Breast epithelium (tissue), 4 donors: Measurements from ENCODE around the gene SLC23A2. TPM values are rescaled to one million over a fixed set of nuclear protein-coding genes. Genes with fewer than 3 reads are reported as not detected.
A peak's percentile ranks its signal among the peaks of the same experiment; 100 is the strongest.

Source experiments
- DNase-seq, 2 donors: peaks; one replicate each; pipeline ENCODE4 v3.0.0-alpha.2; 2019; ENCODE audit warnings: low spot score in 2 of 2
- H3K27ac ChIP-seq, 2 donors: fragments of 200-600 bp; sonication (generic) in 1 of 2; one replicate each; pipeline ENCODE4 v1.5.1; 2016 to 2019; ENCODE audit warnings: mild to moderate bottlenecking in 1 of 2
- H3K27me3 ChIP-seq, 2 donors: fragments of 200-600 bp; sonication (generic) in 1 of 2; one replicate each; pipeline versions ENCODE4 v1.5.1 to v1.6.0; 2017 to 2019; ENCODE audit warnings: control low read depth in 1 of 2, mild to moderate bottlenecking in 1 of 2
- H3K36me3 ChIP-seq: fragments of 200-600 bp; one replicate; pipeline ENCODE4 v1.5.1; 2019
- H3K4me1 ChIP-seq, 2 donors: fragments of 200-600 bp; sonication (generic); one replicate each; pipeline ENCODE4 v1.5.1; 2016 to 2019; ENCODE audit warnings: control low read depth in 1 of 2
- H3K4me3 ChIP-seq, 3 donors: fragments of 200-600 bp; sonication (generic); 1 replicate in 2 of 3; 2 replicates in 1 of 3; pipeline ENCODE4 v1.5.1; 2016 to 2019; ENCODE audit warnings: mild to moderate bottlenecking in 3 of 3, moderate library complexity in 2 of 3
- H3K9me3 ChIP-seq, 2 donors: fragments of 200-600 bp; sonication (generic) in 1 of 2; one replicate each; pipeline ENCODE4 v1.5.1; 2016 to 2019; ENCODE audit warnings: control low read depth in 1 of 2
- CTCF ChIP-seq, 3 donors: fragments of 450-650 bp; IDR thresholded peaks; one replicate each; pipeline ENCODE4 v1.5.1; 2016 to 2017; ENCODE audit warnings: antibody characterized with exemption in 3 of 3, mild to moderate bottlenecking in 3 of 3, moderate library complexity in 3 of 3
- POLR2A ChIP-seq: fragments of 450-650 bp; IDR thresholded peaks from one replicate; pipeline ENCODE4 v1.6.1; 2016; ENCODE audit warnings: antibody characterized with exemption, mild to moderate bottlenecking, moderate library complexity
- POLR2AphosphoS5 ChIP-seq, 3 donors: sonication (generic); formaldehyde crosslinking; IDR thresholded peaks; one replicate each; pipeline ENCODE4 v1.6.1; 2017; ENCODE audit warnings: antibody characterized with exemption in 3 of 3
- intact Hi-C: fragments of 100-400 bp; cut with DNase I; formaldehyde crosslinking; loops from one replicate; pipeline ENCODE4 v1.15.1; 2023; ENCODE audit warnings: low total_unique reads
- total RNA-seq, 3 donors: library from RNA; depleted of rRNA; stranded (reverse); fragments of >200 nt; gene quantifications; one replicate each; pipeline ENCODE4 v1.1.0, GENCODE V29; 2016

SLC23A2 gene
- total RNA-seq, 3 donors from 2014 or later = 14.6 to 18.6 (median 15.4) TPM

- DNase-seq = no peak
- H3K4me1 ChIP-seq = no peaks in the 10 kb centered on the region
- no peaks in the 10 kb centered on the region for H3K36me3 ChIP-seq
- no peak overlapping the region for H3K27ac ChIP-seq
- intact Hi-C loops = no loop called here
- no peak overlapping the region for H3K4me3 ChIP-seq
- TF ChIP-seq POLR2AphosphoS5 (IDR thresholded peaks at IDR 0.05) = no peak
- no peak for TF ChIP-seq CTCF (IDR thresholded peaks at IDR 0.05)
- TF ChIP-seq POLR2A = no peak
- H3K27me3 ChIP-seq = no peaks in the 10 kb centered on the region
- no peaks in the 10 kb centered on the region for H3K9me3 ChIP-seq
These were observed 168.8 kb downstream of the SLC23A2 start for GRCh38 chr20:4832469-4832868.

DNA sequence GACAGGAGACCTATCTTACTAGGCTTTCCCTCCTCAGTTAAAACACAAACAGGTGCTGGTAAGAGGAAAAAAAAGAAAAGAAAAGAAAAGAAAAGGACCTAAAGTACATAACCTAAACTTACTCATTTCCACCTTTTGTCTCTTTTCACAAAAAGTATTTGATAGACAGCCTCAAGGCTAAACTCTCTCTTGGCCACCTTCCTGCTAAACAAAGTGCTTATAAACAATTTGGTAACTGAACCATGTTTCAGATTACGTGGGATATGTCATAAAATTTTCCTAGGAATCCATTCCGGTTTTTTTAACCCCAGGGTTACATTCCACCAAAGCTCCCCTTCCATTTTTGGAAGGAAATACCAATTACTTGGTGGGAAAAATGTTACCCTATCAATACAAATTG, 170.6 kb downstream of the SLC23A2 start:
- intact Hi-C loops = no loop called here
- Histone ChIP-seq H3K4me1 (no peaks in the 10 kb centered on the region), H3K27ac (no peak overlapping the region), H3K4me3 (no peak overlapping the region), H3K27me3 (no peaks in the 10 kb centered on the region), H3K9me3 (no peaks in the 10 kb centered on the region), H3K36me3 (no peaks in the 10 kb centered on the region)
- DNase-seq = no peak
- TF ChIP-seq POLR2A = no peak
- TF ChIP-seq CTCF (IDR thresholded peaks at IDR 0.05) = no peak
- no peak for TF ChIP-seq POLR2AphosphoS5 (IDR thresholded peaks at IDR 0.05)

- TF ChIP-seq POLR2A (no peak), POLR2AphosphoS5 (IDR thresholded peaks at IDR 0.05) (no peak), CTCF (IDR thresholded peaks at IDR 0.05) (no peak)
- intact Hi-C loops = no loop called here
- H3K4me3 ChIP-seq = no peak overlapping the region
- no peak for DNase-seq
- no peaks in the 10 kb centered on the region for H3K4me1 ChIP-seq
- no peaks in the 10 kb centered on the region for H3K27me3 ChIP-seq
- no peaks in the 10 kb centered on the region for H3K36me3 ChIP-seq
- no peak overlapping the region for H3K27ac ChIP-seq
- H3K9me3 ChIP-seq = no peaks in the 10 kb centered on the region
These were observed 171.1 kb downstream of the SLC23A2 start for GRCh38 chr20:4830259-4830658.

DNA sequence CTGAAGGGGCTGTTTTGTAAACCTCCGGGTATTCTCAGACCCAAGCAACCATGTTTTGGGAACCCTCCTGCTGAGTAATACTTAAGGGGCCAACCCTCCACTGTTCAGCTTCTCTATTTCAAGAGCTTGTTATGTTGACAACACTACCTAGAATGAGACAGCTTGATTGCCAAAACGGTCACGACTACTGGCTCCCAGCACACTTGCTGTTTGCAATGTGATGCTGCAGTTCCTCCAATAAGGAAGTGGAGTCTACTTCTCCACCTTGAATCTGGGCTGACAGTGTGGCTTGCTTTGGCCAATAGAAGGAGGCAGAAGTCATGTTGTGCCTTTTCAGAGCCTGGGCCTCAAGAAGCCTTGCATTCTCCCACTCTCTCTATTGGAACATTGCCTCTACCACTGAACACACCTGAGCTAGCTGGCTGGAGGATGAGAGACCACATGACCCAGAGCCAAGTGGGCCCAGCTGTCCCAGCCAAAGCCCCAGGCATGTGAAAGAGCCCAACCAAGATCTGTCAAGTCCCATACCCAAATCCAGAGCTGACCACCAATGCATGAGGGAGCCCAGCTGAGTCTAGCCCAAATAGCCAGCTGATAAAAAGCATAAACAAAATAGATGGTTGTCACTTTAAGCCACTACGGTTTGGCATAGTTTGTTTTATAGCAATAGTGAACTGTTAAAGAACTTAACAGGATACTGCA, 171.6 kb downstream of the SLC23A2 start:
- intact Hi-C loops = no loop called here
- peak overlapping the region in 1 of 2 donors; percentile 12 for H3K27ac ChIP-seq
- no peak for DNase-seq
- no peak for TF ChIP-seq CTCF (IDR thresholded peaks at IDR 0.05)
- no peaks in the 10 kb centered on the region for H3K27me3 ChIP-seq
- H3K36me3 ChIP-seq = no peaks in the 10 kb centered on the region
- H3K4me1 ChIP-seq = no peaks in the 10 kb centered on the region
- no peak overlapping the region for H3K4me3 ChIP-seq
- H3K9me3 ChIP-seq = no peaks in the 10 kb centered on the region

DNA sequence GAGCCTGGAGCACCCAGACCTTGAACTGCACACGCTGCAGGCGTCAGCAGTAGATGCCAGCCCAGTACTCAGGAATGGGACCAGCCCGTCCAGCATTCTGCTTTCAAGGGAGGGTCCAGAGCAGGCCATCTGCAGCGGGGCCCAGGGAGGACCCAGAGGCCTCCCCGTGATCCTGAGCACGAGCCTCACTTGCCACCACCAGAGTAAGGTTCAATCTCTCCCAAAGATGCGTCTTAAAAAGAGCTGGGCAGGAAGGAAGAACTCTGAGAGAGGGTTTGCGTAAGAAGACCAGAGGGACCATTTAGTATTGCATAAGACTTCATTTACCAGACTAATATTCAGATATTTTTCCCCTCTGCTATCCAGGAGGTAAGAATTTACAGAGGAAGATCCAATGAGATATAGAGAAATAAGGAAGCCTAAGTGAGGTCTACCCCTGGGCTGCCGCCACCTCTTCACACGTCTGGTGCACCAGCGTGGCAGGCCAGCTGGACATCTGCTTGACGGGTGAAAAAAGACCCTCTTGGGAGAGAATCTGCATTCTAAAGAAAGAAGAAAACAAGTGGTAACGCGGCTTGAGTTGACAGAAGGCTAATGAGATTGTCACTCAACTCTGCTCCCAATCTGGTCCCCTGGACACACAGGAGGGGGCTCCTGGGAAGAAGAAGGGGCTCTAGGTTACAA, 172.3 kb downstream of the SLC23A2 start:
- no peak for TF ChIP-seq POLR2AphosphoS5 (IDR thresholded peaks at IDR 0.05)
- TF ChIP-seq POLR2A = no peak
- no peak for TF ChIP-seq CTCF (IDR thresholded peaks at IDR 0.05)
- Histone ChIP-seq H3K36me3 (no peaks in the 10 kb centered on the region), H3K4me1 (no peaks in the 10 kb centered on the region), H3K9me3 (no peaks in the 10 kb centered on the region), H3K27ac (peak overlapping the region in 1 of 2 donors; percentile 38), H3K4me3 (no peak overlapping the region), H3K27me3 (no peaks in the 10 kb centered on the region)
- intact Hi-C loops = no loop called here
- DNase-seq = no peak
